CD4-positive, alpha-beta memory T cell (primary cell): ENCODE measurements around the gene FCAR. TPM values are rescaled to one million over a fixed set of nuclear protein-coding genes. Genes with fewer than 3 reads are reported as not detected.
"Not testable (repeated sequence)": the region's sequence is repeated elsewhere in the genome, so short reads cannot be mapped to it uniquely, and the experiment has no call there.

Experiments used
- CTCF ChIA-PET: fragments of 350-600 bp; sonication (Branson Sonifier 250); formaldehyde crosslinking; loops from one replicate; lab custom pipeline; 2021; ENCODE audit warnings: inconsistent platforms; ENCODE audit not compliant: partially characterized antibody; lab: Charles Lee
- POLR2A ChIA-PET: fragments of 350-600 bp; sonication (Branson Sonifier 250); formaldehyde crosslinking; loops from one replicate; lab custom pipeline; 2021; ENCODE audit not compliant: partially characterized antibody; lab: Charles Lee
- DNase-seq, 5 donors: peaks; one replicate each; pipeline versions ENCODE4 v3.0.0 to v3.0.0-alpha.2; 2020 to 2022; ENCODE audit warnings: mixed read lengths in 1 of 5
- H3K27ac ChIP-seq: one replicate; pipeline ENCODE4 v1.7.0; 2013; ENCODE audit warnings: low read depth, low read length
- H3K27me3 ChIP-seq: 2 replicates; pipeline ENCODE4 v1.7.0; 2013; ENCODE audit warnings: mild to moderate bottlenecking, low read length, moderate library complexity; ENCODE audit not compliant: insufficient read depth
- H3K36me3 ChIP-seq: 2 replicates; pipeline ENCODE4 v1.7.0; 2013; ENCODE audit warnings: mild to moderate bottlenecking, low read length, moderate library complexity; ENCODE audit not compliant: insufficient read depth
- H3K4me1 ChIP-seq: 2 replicates; pipeline ENCODE4 v1.7.0; 2013; ENCODE audit warnings: mild to moderate bottlenecking, low read length, moderate library complexity; ENCODE audit not compliant: insufficient read depth
- H3K4me3 ChIP-seq, 2 donors: one replicate each; pipeline ENCODE4 v1.7.0; 2013; ENCODE audit warnings: low read length in 2 of 2, mild to moderate bottlenecking in 1 of 2
- H3K9me3 ChIP-seq, 2 donors: one replicate each; pipeline ENCODE4 v1.7.0; 2013; ENCODE audit warnings: low read length in 2 of 2, control low read depth in 1 of 2; ENCODE audit not compliant: control insufficient read depth in 1 of 2
- H3K27ac Mint-ChIP-seq, 7 donors: one replicate each; pipeline ENCODE4 v1.8.0; 2020 to 2021; ENCODE audit warnings: mixed read lengths in 7 of 7, mild to moderate bottlenecking in 6 of 7, inconsistent platforms in 3 of 7, moderate library complexity in 3 of 7
- H3K27me3 Mint-ChIP-seq, 2 donors: one replicate each; pipeline ENCODE4 v1.8.0; 2020 to 2021; ENCODE audit warnings: mixed read lengths in 2 of 2
- H3K36me3 Mint-ChIP-seq, 2 donors: one replicate each; pipeline ENCODE4 v1.8.0; 2020 to 2021; ENCODE audit warnings: mixed read lengths in 2 of 2, inconsistent platforms in 1 of 2, mild to moderate bottlenecking in 1 of 2
- H3K4me1 Mint-ChIP-seq, 4 donors: one replicate each; pipeline ENCODE4 v1.8.0; 2020 to 2021; ENCODE audit warnings: mixed read lengths in 4 of 4, mild to moderate bottlenecking in 1 of 4
- H3K4me3 Mint-ChIP-seq, 8 donors: one replicate each; pipeline ENCODE4 v1.8.0; 2020 to 2021; ENCODE audit warnings: mixed read lengths in 8 of 8, mild to moderate bottlenecking in 7 of 8, moderate library complexity in 6 of 8, inconsistent platforms in 3 of 8
- H3K9me3 Mint-ChIP-seq, 8 donors: one replicate each; pipeline ENCODE4 v1.8.0; 2020 to 2021; ENCODE audit warnings: mixed read lengths in 8 of 8, mild to moderate bottlenecking in 5 of 8, inconsistent platforms in 3 of 8, moderate library complexity in 1 of 8
- intact Hi-C: fragments of 100-400 bp; cut with micrococcal nuclease; formaldehyde crosslinking; loops from one replicate; pipeline ENCODE4 v1.15.1; 2023
- polyA plus RNA-seq, 2 donors: library from polyadenylated mRNA; unstranded; fragments of 300-500 nt; fragmentation: Illumina TruSeq; gene quantifications; one replicate each; pipeline ENCODE4 v1.2.3, GENCODE V29; 2021
- total RNA-seq, 2 experiments: library from RNA; stranded (reverse); gene quantifications; one replicate each; pipeline ENCODE4 v1.2.3, GENCODE V29; 2021

Gene FCAR
- total and polyA plus RNA-seq, 4 experiments from 2014 or later, result 0.29 TPM; not detected in 3

- Mint-ChIP-seq H3K27ac (no peak overlapping the region), H3K4me1 (no peaks in the 10 kb centered on the region), H3K4me3 (no peak overlapping the region), H3K9me3 (peaks cover 0 to 6% (median 0%) of the 10 kb centered on the region in 8 donors), H3K27me3 (peaks cover 5 to 21% of the 10 kb centered on the region in 2 donors), H3K36me3 (no peaks in the 10 kb centered on the region)
- Histone ChIP-seq H3K4me1 (no peaks in the 10 kb centered on the region), H3K27ac (no peak overlapping the region), H3K9me3 (no peaks in the 10 kb centered on the region), H3K36me3 (no peaks in the 10 kb centered on the region), H3K4me3 (no peak overlapping the region), H3K27me3 (no peaks in the 10 kb centered on the region)
- POLR2A ChIA-PET, result no interaction called here
- CTCF ChIA-PET, result no interaction called here
- intact Hi-C loops, result no loop called here
- DNase-seq, result no peak
Measured at GRCh38 chr19:54893406-54893805, 19.4 kb downstream of the FCAR start.

GRCh38 chr19:54894106-54894505 is 20.1 kb downstream of the FCAR start:
- POLR2A ChIA-PET, H3K4me1 ChIP-seq, CTCF ChIA-PET: not testable (repeated sequence)

GRCh38 chr19:54896036-54896435 is 22.0 kb downstream of the FCAR start:
- intact Hi-C loops, result no loop called here
- POLR2A ChIA-PET, result no interaction called here
- Histone ChIP-seq H3K4me3 (no peak overlapping the region), H3K36me3 (no peaks in the 10 kb centered on the region), H3K9me3 (no peaks in the 10 kb centered on the region), H3K27me3 (no peaks in the 10 kb centered on the region), H3K27ac (no peak overlapping the region), H3K4me1 (no peaks in the 10 kb centered on the region)
- no peaks in the 10 kb centered on the region for H3K36me3 Mint-ChIP-seq
- CTCF ChIA-PET, result no interaction called here
- H3K4me1 Mint-ChIP-seq, result no peaks in the 10 kb centered on the region
- peaks cover 7 to 24% of the 10 kb centered on the region in 2 donors for H3K27me3 Mint-ChIP-seq
- H3K4me3 Mint-ChIP-seq, result no peak overlapping the region
- DNase-seq, result no peak
- peaks cover 0 to 9% (median 0%) of the 10 kb centered on the region in 8 donors for H3K9me3 Mint-ChIP-seq
- no peak overlapping the region for H3K27ac Mint-ChIP-seq

More at GRCh38 chr19:54894106-54894505, 20.1 kb downstream of the FCAR start:
- H3K27ac Mint-ChIP-seq, H3K27me3 ChIP-seq, DNase-seq, H3K27ac ChIP-seq, H3K36me3 ChIP-seq, H3K9me3 Mint-ChIP-seq, H3K4me1 Mint-ChIP-seq, H3K4me3 Mint-ChIP-seq, H3K4me3 ChIP-seq, intact Hi-C loops, H3K36me3 Mint-ChIP-seq, H3K9me3 ChIP-seq: not testable (repeated sequence)
- peaks cover 7 to 28% of the 10 kb centered on the region in 2 donors for H3K27me3 Mint-ChIP-seq

GRCh38 chr19:54898685-54899084 is 24.6 kb downstream of the FCAR start:
- H3K9me3 Mint-ChIP-seq, H3K9me3 ChIP-seq, H3K36me3 Mint-ChIP-seq, H3K4me1 ChIP-seq, H3K27ac ChIP-seq, H3K4me3 Mint-ChIP-seq, intact Hi-C loops, POLR2A ChIA-PET, H3K36me3 ChIP-seq, H3K4me3 ChIP-seq, H3K27me3 ChIP-seq, H3K27ac Mint-ChIP-seq, CTCF ChIA-PET, H3K4me1 Mint-ChIP-seq, DNase-seq: not testable (repeated sequence)
- H3K27me3 Mint-ChIP-seq, result peaks cover 7 to 21% of the 10 kb centered on the region in 2 donors

GRCh38 chr19:54899646-54900045 is 25.6 kb downstream of the FCAR start:
- H3K4me3 ChIP-seq, H3K4me3 Mint-ChIP-seq, CTCF ChIA-PET, H3K4me1 ChIP-seq, H3K4me1 Mint-ChIP-seq, POLR2A ChIA-PET, H3K36me3 Mint-ChIP-seq, H3K27me3 ChIP-seq, intact Hi-C loops, H3K27ac ChIP-seq, H3K9me3 ChIP-seq, H3K36me3 ChIP-seq, H3K9me3 Mint-ChIP-seq, DNase-seq: not testable (repeated sequence)
- peaks cover 6 to 20% of the 10 kb centered on the region in 2 donors for H3K27me3 Mint-ChIP-seq
- peak overlapping the region in 1 of 7 donors; percentile 3 for H3K27ac Mint-ChIP-seq

GRCh38 chr19:54901153-54901552 is 27.1 kb downstream of the FCAR start:
- H3K27ac Mint-ChIP-seq, H3K4me3 ChIP-seq, H3K36me3 ChIP-seq, H3K36me3 Mint-ChIP-seq, POLR2A ChIA-PET, DNase-seq, intact Hi-C loops, H3K4me3 Mint-ChIP-seq, H3K9me3 ChIP-seq, CTCF ChIA-PET, H3K4me1 ChIP-seq, H3K4me1 Mint-ChIP-seq, H3K9me3 Mint-ChIP-seq, H3K27me3 ChIP-seq, H3K27ac ChIP-seq: not testable (repeated sequence)
- H3K27me3 Mint-ChIP-seq, result peaks cover 7 to 24% of the 10 kb centered on the region in 2 donors

GRCh38 chr19:54902061-54902460 is 28.0 kb downstream of the FCAR start:
- H3K27ac Mint-ChIP-seq, result no peak overlapping the region
- CTCF ChIA-PET, result interaction anchor here (0.7 kb wide), 1 partner anchor 9 kb away, joined by 3 read pairs; no protein-coding TSS in a partner anchor

GRCh38 chr19:54903303-54903702 is 29.3 kb downstream of the FCAR start:
- CTCF ChIA-PET, result no interaction called here
- H3K36me3 ChIP-seq, result no peaks in the 10 kb centered on the region
- no peaks in the 10 kb centered on the region for H3K27me3 ChIP-seq
- intact Hi-C loops, result no loop called here
- no peaks in the 10 kb centered on the region for H3K4me1 ChIP-seq
- DNase-seq, result no peak
- H3K4me3 ChIP-seq, result no peak overlapping the region
- no peaks in the 10 kb centered on the region for H3K9me3 ChIP-seq
- Mint-ChIP-seq H3K4me1 (no peaks in the 10 kb centered on the region), H3K36me3 (no peaks in the 10 kb centered on the region), H3K4me3 (no peak overlapping the region), H3K27ac (no peak overlapping the region), H3K9me3 (peaks cover 0 to 5% (median 0%) of the 10 kb centered on the region in 8 donors), H3K27me3 (peaks cover 8 to 15% of the 10 kb centered on the region in 2 donors)
- no peak overlapping the region for H3K27ac ChIP-seq
- POLR2A ChIA-PET, result no interaction called here

More at GRCh38 chr19:54902061-54902460, 28.0 kb downstream of the FCAR start:
- Histone ChIP-seq H3K27ac (no peak overlapping the region), H3K36me3 (no peaks in the 10 kb centered on the region), H3K9me3 (no peaks in the 10 kb centered on the region), H3K4me3 (no peak overlapping the region), H3K4me1 (no peaks in the 10 kb centered on the region), H3K27me3 (no peaks in the 10 kb centered on the region)
- intact Hi-C loops, result no loop called here
- H3K4me1 Mint-ChIP-seq, result no peaks in the 10 kb centered on the region
- peaks cover 8 to 23% of the 10 kb centered on the region in 2 donors for H3K27me3 Mint-ChIP-seq
- POLR2A ChIA-PET, result no interaction called here
- DNase-seq, result no peak
- no peaks in the 10 kb centered on the region for H3K36me3 Mint-ChIP-seq
- H3K4me3 Mint-ChIP-seq, result no peak overlapping the region
- H3K9me3 Mint-ChIP-seq, result peaks cover 0 to 5% (median 0%) of the 10 kb centered on the region in 8 donors
